GM18519 (cell line): ENCODE data around the gene GRM8.
"Not testable (repeated sequence)": the region's sequence is repeated elsewhere in the genome, so short reads cannot be mapped to it uniquely, and the experiment has no call there.

Source experiments
- ATAC-seq: cut with Tn5 transposase; IDR thresholded peaks from one replicate; pipeline ENCODE4 v1.9.1; 2021; ENCODE audit warnings: mild to moderate bottlenecking, moderate library complexity; ENCODE audit not compliant: unreplicated experiment, low FRiP score

Gene GRM8

GRCh38 chr7:126690848-126691751 lies 561.6 kb downstream of the GRM8 start:
- ATAC-seq = no peak

- no peak for ATAC-seq
Observed at GRCh38 chr7:126690104-126690503, 562.6 kb downstream of the GRM8 start.

GRCh38 chr7:126689037-126689436 lies 563.7 kb downstream of the GRM8 start:
- ATAC-seq = no peak

GRCh38 chr7:126686474-126686873 lies 566.3 kb downstream of the GRM8 start:
- no peak for ATAC-seq

GRCh38 chr7:126685596-126685995 lies 567.1 kb downstream of the GRM8 start:
- no peak for ATAC-seq

GRCh38 chr7:126685018-126685573 lies 567.6 kb downstream of the GRM8 start:
- ATAC-seq = no peak

GRCh38 chr7:126682176-126682575 lies 570.6 kb downstream of the GRM8 start:
- no peak for ATAC-seq

- ATAC-seq = not testable (repeated sequence)
Observed at GRCh38 chr7:126668762-126669161, 584.0 kb downstream of the GRM8 start.

- no peak for ATAC-seq
Observed at GRCh38 chr7:126668367-126668752, 584.4 kb downstream of the GRM8 start.

- no peak for ATAC-seq
Observed at GRCh38 chr7:126667742-126668366, 584.9 kb downstream of the GRM8 start.

GRCh38 chr7:126662856-126663255 lies 589.9 kb downstream of the GRM8 start:
- ATAC-seq = no peak

GRCh38 chr7:126659124-126659523 lies 593.6 kb downstream of the GRM8 start:
- ATAC-seq = peak; percentile 55

GRCh38 chr7:126658684-126659083 lies 594.1 kb downstream of the GRM8 start:
- no peak for ATAC-seq

- ATAC-seq = peak; percentile 88
Observed at GRCh38 chr7:126657599-126658358, 595.0 kb downstream of the GRM8 start.

- no peak for ATAC-seq
Observed at GRCh38 chr7:126657137-126657536, 595.6 kb downstream of the GRM8 start.

- ATAC-seq = no peak
Observed at GRCh38 chr7:126656165-126656564, 596.6 kb downstream of the GRM8 start.

GRCh38 chr7:126637538-126637937 lies 615.2 kb downstream of the GRM8 start:
- no peak for ATAC-seq

- ATAC-seq = no peak
Observed at GRCh38 chr7:126635545-126635944, 617.2 kb downstream of the GRM8 start.

GRCh38 chr7:126608339-126608776 lies 644.4 kb downstream of the GRM8 start:
- ATAC-seq = no peak

GRCh38 chr7:126606331-126606730 lies 646.4 kb downstream of the GRM8 start:
- no peak for ATAC-seq

GRCh38 chr7:126605553-126605952 lies 647.2 kb downstream of the GRM8 start:
- ATAC-seq = no peak
